ENCODE results near the gene DEFB128.

DEFB128 gene

GRCh38 chr20:152131-152530 is 37.4 kb downstream of the DEFB128 start:
- no peak for DNase-seq (ENCODE audit: low read depth)

- DNase-seq (ENCODE audit: low read depth), result no peak
Measured at GRCh38 chr20:145877-146276, 43.6 kb downstream of the DEFB128 start.

GRCh38 chr20:142290-142689 is 47.2 kb downstream of the DEFB128 start, which contains the start of gene DEFB126:
Gene DEFB126 (plus strand): TSS chr20:142590. CDS start chr20:142629, 39 bp downstream.
- no peak for DNase-seq (ENCODE audit: low read depth)

Data from stimulated activated CD8-positive, alpha-beta memory T cell treated with anti-CD3 and anti-CD28 coated beads, Interleukin-12 subunit alpha, Interleukin-12 subunit beta, amount 100 ng/mL, for 4 hours (primary cell).